GM19395 (cell line): ENCODE data around the gene PPP1R37.

ENCODE experiments used
- ATAC-seq: cut with Tn5 transposase; IDR thresholded peaks from one replicate; pipeline ENCODE4 v1.9.1; 2021; ENCODE audit warnings: mild to moderate bottlenecking, moderate library complexity; ENCODE audit not compliant: unreplicated experiment

The PPP1R37 gene

GRCh38 chr19:45164577-45165335 lies 71.8 kb downstream of the PPP1R37 start:
- peak; percentile 86 for ATAC-seq

- no peak for ATAC-seq
Measured at GRCh38 chr19:45166723-45167252, 73.8 kb downstream of the PPP1R37 start.

GRCh38 chr19:45168767-45169351 lies 75.9 kb downstream of the PPP1R37 start:
- no peak for ATAC-seq

GRCh38 chr19:45169602-45170001 lies 76.6 kb downstream of the PPP1R37 start:
- no peak for ATAC-seq

GRCh38 chr19:45170146-45171106 lies 77.4 kb downstream of the PPP1R37 start:
- ATAC-seq = no peak

GRCh38 chr19:45171211-45171623 lies 78.2 kb downstream of the PPP1R37 start:
- no peak for ATAC-seq

- no peak for ATAC-seq
Measured at GRCh38 chr19:45172173-45172572, 79.2 kb downstream of the PPP1R37 start.

GRCh38 chr19:45172611-45173208 lies 79.7 kb downstream of the PPP1R37 start:
- no peak for ATAC-seq

- ATAC-seq = no peak
Measured at GRCh38 chr19:45173816-45174215, 80.8 kb downstream of the PPP1R37 start.

GRCh38 chr19:45175515-45176345 lies 82.8 kb downstream of the PPP1R37 start:
- no peak for ATAC-seq

- peak; percentile 18 for ATAC-seq
Measured at GRCh38 chr19:45177817-45178261, 84.9 kb downstream of the PPP1R37 start, which contains the start of gene TRAPPC6A. Gene TRAPPC6A (minus strand): TSS chr19:45178237. CDS start chr19:45178218, 19 bp downstream.

GRCh38 chr19:45178262-45179071 lies 85.5 kb downstream of the PPP1R37 start, which contains the start of gene BLOC1S3:
Gene BLOC1S3 (plus strand): TSS chr19:45178784. CDS start chr19:45179297, 513 bp downstream.
- peak; percentile 81 for ATAC-seq

- no peak for ATAC-seq
Measured at GRCh38 chr19:45179072-45179891, 86.3 kb downstream of the PPP1R37 start.

- ATAC-seq = no peak
Measured at GRCh38 chr19:45179892-45180370, 87.0 kb downstream of the PPP1R37 start.

GRCh38 chr19:45180936-45181335 lies 88.0 kb downstream of the PPP1R37 start:
- ATAC-seq = no peak

- no peak for ATAC-seq
Measured at GRCh38 chr19:45182758-45183157, 89.8 kb downstream of the PPP1R37 start.

GRCh38 chr19:45184115-45184514 lies 91.1 kb downstream of the PPP1R37 start:
- ATAC-seq = no peak
